Activated T-helper 1 cell treated with Interleukin-2 at 50 U/mL for 16 hours (primary cell): ENCODE measurements around the gene TGDS.
"Not testable (repeated sequence)": the region's sequence is repeated elsewhere in the genome, so short reads cannot be mapped to it uniquely, and the experiment has no call there.

Experiments
- DNase-seq: peaks from one replicate; pipeline ENCODE4 v3.0.0-alpha.2; 2020; ENCODE audit warnings: low read depth

TGDS gene, protein sequence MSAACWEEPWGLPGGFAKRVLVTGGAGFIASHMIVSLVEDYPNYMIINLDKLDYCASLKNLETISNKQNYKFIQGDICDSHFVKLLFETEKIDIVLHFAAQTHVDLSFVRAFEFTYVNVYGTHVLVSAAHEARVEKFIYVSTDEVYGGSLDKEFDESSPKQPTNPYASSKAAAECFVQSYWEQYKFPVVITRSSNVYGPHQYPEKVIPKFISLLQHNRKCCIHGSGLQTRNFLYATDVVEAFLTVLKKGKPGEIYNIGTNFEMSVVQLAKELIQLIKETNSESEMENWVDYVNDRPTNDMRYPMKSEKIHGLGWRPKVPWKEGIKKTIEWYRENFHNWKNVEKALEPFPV

DNA sequence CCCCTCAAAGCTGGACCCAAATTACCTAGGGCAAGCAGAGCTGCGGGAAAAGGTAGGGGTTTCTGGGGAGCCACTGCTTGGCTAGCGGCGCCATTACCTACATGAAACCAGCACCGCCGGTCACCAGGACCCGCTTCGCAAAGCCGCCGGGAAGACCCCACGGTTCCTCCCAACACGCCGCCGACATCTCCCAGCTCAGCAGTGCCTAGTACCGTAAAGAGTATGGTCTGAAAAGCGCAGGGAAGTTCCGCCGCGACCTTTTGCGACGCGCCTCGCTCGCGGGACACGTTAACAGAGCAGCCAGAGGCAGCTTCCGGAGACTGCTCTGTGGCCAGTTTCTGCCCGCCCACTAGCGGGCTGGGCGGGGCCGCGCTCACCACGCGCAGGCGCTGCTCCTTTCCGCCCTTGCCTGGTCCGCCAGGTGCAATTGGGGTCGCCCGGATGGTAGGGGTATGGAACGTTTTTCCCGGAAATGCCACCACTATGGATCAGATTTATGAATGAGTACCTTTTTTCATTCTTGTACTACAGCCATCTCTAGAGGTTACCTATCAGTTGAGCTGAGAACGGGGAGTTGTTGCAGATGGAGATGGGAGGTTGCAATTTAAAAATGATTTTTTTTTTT lies at the start of gene TGDS:
TSS of gene TGDS (minus strand) at position 203 of the 625 bp plus-strand sequence. CDS start at position 187, 16 bp downstream.
- peak; percentile 81 for DNase-seq

DNA sequence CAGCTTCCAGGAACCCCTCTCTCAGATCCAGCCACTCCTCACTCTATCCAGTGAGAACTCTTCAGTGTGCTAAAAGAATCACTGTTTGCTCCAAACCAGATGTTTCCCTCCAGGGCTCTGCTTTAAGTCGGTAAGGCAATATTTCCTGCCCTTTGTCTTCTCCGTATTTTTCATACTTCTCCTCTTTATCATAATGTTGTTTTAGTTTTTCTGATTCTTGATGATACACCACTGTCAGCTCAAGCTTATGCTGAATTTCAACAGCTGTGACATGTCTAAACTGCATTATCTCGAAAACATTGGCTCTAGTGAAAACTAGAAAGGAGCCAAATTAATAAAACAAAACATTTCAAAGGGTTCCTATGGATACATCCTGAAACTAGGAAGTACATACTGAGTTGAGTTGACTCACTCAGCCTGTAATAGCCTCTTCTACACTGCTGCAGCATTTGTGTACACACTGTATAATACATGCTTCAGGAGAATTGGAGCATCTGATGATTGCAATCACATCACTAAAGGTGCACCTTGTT lies 45.5 kb upstream of the TGDS start:
- no peak for DNase-seq

DNA sequence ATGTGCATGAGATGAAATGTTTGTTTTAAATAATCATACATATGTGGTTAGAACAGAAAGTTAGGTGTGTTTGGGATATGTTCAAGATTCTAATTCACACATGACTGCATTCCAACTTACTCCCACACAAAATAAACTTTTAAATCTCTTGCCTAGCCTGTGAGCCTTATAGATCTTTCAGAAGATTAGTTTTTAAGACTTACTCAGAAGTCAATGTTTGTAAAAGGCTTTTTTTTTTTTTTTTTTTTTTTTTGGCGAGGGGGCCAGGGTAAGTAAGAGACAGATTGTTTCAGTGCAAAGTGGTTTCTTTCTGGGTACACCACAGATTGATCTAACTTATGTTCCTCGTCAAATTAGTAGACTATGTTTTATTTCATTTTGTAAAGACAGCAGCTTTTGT lies 44.8 kb upstream of the TGDS start:
- DNase-seq, result no peak

DNA sequence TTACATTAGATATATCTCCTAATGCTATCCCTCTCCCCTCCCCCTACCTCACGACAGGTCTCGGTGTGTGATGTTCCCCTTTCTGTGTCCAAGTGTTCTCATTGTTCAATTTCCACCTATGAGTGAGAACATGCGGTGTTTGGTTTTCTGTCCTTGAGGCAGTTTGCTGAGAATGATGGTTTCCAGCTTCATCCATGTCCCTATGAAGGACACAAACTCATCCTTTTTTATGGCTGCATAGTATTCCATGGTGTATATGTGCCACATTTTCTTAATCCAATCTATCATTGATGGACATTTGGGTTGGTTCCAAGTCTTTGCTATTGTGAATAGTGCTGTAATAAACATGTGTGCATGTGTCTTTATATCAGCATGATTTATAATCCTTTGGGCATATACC lies 41.7 kb upstream of the TGDS start:
- not testable (repeated sequence) for DNase-seq

DNA sequence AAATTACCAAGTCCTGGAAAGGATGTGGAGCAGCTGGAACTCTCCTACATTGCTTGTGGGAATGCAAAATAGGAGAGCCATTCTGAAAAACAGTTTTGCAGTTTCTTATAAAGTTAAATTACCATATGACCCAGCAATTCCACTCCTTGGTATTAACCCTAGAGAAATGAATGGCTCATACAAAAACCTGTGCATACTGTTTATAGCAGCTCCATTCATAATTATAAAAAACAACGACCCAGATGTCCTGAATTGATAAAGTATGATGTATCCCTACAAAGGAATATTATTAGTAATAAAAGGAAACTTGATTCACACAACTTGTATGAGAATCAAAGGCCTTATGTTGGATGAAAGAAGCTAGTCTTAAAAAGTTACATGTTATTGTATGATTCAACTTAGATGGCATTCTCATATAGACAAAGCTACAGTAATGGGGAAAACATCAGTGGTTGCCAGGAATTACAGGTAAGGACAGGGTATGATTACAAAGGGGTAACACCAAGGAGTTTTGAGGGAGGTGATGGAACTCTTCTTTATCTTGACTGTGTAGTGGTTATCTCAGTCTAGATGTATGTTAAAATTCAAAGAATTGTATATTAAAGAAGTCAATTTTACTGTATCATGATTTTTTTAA lies 41.1 kb upstream of the TGDS start:
- DNase-seq, result no peak

DNA sequence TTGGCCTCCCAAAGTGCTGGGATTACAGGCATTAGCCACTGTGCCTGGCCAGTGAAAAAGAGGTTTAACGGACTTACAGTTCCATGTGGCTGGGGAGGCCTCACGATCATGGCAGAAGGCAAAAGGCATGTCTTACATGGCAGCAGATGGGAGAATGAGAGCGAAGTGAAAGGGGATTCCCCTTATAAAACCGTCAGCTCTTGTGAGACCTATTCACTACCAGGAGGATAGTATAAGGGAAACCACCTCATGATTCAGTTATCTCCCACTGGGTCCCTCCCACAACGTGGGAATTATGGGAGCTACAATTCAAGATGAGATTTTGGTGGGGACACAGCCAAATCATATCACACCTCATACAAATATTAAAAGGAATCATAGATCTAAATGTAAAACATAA lies 40.1 kb upstream of the TGDS start:
- not testable (repeated sequence) for DNase-seq

DNA sequence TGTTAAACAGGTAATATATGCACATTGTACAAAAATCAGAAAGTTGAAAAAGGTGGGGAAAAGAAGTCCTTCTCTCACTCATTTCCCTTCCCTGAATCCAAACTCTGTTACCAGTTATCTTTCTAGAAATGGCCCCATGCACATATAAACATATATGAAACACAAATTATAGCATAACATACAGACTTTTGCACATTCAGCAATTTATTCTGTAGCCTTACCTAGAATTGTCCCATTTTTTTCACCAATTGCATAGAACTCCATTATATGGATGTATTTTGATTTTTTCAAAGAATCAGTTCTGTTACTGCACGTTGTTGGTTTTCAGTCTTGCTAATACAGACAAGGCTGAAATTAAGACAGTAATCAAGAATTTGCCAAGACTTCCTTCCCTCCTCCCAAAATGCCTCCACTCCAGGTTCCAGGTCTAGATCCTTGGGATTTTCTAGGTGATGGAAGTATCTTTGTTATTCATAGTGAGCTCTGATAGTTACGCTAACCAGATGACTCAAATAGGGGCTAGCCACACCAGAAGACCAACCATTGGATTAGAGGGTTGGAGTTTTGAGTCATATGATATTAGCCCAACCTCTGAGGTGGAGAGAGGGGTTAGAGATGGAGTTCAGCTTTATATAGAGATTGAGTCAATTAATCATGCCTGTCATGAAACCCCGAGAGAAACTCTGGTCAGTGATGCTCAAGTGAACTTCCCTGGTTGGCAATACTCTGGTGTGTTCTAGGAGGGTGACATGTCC lies 36.5 kb upstream of the TGDS start:
- DNase-seq, result no peak

DNA sequence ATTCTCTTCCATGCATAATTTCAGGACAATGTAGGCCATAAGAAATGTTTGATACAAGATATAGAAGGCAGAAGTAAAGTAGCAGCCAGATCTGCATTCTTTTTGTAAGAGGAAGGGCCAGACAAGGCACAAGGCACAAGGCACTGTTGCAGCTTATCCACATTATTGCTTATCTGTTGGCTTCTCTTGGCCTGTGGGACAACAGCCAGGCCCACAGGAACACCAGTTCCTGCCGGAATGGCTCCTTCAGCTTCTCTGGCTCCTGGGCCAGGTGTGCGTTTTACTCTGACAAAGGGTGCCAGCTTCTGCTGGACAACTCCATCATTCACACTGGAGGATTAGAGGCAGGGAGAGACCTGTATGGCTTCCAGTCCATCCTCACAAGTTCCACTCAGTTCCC lies 34.9 kb upstream of the TGDS start:
- DNase-seq, result no peak

DNA sequence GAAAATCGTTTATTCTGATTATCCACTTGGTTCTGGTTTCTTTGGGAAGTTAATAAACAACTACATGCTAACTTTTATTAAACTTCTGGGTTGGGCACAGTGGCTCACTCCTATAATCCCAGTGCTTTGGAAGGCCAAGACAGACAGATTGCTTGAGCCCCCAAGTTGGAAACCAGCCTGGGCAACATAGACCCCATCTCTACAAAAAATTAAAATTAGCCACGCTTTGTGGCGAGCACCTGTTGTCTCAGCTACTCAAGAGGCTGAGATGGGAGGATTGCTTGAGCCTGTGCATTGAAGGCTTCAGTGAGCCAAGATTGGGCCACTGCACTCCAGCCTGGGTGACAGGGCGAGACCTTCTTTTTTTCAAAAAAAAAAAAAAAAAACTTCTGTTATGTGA lies 27.4 kb upstream of the TGDS start:
- DNase-seq, result no peak

DNA sequence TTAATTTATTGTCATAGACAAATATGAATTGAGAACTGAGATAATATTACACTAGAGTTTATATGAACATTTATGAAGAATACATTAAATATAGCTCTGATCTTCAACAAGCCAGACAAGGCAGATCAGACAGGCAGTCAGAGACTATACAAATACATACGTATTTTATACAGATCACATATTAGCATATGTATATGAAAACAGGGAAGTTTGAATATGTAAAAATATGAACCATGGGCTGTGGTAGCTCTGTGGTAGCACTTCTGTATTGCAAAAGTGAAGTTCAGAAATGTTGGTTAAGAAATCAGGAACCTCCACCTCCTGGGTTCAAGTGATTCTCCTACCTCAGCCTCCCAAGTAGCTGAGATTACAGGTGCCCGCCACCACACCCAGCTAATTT lies 26.4 kb upstream of the TGDS start:
- DNase-seq, result no peak

DNA sequence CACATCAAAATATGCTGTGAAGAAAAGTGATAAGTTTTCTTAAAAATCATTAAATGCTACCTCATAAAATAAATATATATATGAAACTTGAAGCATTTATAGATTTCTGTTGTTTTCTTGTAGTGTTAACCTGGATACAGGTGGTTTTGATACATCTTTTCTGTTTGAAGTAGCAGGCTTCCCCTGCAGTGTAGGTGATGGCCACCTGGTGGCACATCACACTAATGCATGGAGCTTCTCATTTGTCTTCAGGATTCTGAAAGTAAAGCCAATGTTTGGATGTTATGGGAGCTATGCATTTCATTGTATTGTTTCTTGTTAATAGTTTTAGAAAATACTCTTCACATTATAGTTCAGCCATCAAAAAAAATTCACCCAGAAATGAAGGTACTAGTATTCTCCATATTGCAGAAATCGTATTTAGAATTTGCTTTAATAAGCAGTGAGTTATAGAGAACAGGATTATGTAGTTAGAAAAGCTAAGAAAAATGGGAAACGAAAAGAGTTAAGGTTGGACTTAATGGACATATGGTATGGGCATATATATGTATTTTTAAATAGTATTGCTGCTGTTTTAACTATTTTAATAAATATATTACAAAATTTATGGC lies 24.4 kb upstream of the TGDS start:
- DNase-seq, result no peak

DNA sequence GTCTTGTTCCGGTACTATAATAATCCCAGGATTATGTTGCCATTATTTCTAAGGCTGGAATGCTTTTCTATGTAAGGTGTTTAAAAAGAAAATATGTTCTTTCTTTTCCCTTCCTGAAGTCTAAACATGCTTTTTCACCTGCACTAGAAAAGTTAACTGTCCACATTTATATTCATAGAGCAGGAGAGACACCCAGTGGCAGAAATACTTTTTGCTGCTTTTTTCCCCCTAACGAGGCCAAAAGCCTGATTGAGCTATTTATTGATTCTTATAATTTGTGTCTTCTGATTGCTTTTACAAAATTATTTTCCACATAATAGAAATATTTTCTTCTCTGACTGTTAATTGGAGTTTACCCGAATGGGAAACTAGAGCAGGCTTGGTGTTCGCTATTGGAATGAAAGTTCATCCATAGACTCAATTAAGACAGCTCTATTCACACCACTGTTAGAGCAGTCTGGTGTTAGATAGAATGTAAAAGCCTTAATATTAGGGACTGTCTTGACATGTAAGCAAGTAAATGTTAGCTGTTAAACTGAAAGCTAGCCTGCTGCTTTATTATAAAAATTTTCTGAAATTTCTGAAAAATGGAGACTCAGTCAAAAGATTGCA lies 21.5 kb upstream of the TGDS start:
- DNase-seq, result no peak

DNA sequence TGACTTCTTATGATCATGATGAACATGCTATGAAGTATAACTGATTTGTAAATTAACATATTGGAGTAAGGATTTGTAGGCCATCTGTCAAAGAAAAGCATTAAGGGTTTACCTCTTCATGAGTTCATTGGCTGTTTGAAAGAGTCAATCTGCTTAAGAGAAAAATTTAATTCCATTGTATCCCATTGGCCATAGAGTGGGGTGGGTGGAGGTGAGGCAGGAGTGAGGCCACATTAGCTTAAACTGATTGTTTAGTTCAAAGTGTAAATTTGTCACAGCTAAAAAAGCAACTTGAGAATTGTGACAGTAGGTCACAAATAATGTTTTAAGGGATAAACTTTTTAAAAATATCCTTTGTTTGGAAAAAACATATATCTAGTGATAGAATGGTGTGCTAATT lies 17.1 kb upstream of the TGDS start:
- DNase-seq, result no peak

DNA sequence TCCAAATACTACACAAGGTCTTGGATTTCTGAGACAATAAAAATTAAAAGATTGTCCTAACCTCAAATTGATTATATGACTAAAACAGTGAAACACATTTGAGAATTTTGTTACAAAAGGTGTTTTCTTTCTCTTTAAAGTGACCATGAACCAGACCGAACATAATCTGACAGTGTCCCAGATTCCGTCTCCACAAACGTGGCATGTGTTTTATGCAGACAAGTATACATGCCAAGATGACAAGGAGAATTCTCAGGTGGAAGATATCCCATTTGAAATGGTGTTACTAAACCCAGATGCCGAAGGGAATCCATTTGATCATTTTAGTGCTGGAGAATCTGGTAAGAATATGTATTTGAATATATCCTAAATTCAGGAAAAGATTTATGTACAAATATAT lies 16.1 kb upstream of the TGDS start:
- no peak for DNase-seq

DNA sequence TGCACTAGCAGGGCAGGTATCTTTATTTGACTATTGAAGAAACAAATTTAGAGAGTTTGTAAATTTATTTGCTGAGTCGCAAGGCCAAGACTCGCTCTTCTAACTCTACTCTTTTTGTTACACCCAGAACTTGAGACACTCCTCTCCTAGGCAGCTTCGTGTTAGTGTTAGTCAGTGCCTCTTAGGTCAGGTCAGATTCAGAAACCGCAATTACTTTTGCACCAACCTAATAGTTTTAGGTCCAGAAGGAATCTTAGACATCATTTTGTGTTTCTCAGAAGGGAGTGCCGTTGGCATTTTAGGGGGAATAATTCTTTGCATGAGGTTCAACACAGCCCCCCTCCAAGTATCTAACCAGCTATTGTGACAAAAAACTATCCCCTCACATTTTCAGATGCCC lies 14.5 kb upstream of the TGDS start:
- no peak for DNase-seq

DNA sequence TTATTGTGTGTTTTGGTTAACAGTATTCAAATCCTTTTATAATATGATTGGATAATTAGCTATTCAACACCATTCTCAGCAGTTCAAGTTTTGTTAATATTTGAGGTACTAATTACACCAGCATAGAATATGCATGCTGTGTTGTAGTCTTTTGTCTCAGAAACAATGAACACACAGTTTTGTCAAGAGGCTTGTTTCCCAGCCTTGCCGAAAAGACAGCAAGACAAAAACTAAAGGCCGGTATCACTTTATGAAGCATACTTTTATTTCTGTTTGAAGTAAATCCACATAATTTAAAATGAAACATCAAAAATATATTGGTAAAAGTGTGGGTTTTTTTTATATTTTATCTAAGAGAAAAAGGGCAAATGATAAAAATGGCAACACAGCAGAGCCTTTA lies 13.2 kb upstream of the TGDS start:
- DNase-seq, result no peak

DNA sequence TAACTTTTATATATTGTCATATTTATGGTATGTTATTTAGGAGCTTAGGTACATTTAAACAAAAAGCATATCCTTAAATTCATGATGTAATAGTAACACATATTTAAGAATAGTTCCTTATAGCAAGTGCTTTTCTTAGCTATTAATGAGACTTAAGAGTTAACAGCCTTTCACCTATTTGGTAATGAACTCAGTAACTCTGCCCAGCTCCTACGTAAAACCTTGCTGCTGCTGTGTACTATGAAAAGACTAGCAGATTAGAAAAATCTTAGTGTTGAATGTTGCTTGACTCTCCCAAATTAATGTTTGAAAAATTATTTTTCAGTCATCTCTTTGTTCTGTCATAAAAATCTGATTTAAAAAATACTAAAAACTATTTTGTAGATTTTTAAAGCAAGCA lies 12.6 kb upstream of the TGDS start:
- no peak for DNase-seq

DNA sequence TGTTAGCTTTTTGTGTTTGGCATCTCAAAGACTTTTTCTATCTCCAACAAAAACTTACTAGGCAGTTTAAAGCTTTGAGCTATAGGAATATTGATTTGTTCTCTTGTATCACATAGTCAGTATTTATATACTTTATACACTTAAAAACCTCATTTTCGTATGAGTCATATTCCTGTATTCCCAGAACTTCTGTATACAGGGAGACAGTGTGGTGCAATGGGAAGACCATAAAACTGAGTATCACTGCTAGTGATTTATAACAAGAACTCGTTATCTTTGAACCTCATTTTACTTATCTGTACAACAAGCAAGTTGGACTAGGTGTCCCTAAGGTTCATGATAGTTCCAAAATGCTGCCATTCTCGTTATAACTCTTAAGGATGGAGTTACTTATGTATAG lies 12.0 kb upstream of the TGDS start:
- no peak for DNase-seq

DNA sequence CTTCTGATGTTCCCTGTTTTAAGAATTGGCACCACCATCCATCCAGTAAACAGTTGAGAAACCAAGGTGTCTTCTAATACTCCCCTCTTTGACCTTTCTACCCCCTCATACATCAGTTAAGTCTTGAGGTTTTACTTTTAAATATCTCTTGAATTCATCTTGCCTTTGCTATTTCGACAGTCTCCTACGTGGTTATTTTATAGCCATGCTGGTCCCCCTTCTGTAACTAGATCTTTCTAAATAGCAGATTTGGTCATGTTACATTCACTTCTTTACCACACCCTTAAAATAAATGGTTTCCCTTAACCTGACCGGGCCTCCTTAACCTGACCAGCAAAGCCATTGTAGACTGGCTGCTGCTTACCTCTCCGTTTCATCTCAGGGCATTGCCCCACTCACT lies 11.1 kb upstream of the TGDS start:
- no peak for DNase-seq

DNA sequence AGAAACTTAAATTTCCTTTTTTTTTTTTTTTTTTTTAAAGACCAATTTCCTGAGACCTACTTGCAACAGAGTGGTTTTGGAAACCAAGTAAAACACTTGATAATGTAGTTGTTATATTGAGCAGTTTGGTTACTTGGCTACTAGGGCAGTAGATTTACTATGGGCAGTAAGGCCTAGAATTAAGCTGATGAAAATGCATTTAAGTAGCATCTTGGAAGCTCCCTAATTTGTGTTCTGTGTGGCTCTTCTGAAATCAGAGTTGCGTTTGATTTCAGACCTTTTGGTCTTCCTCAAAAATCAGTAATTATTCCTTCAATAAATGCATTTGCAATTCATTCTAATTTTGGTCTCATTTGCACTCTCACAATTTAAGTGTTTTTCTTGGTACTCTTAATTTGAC lies 6.5 kb upstream of the TGDS start:
- DNase-seq, result no peak
